NCI-H345 treated with DMSO at 0.1 percent for 48 hours (cell line): Measurements from ENCODE around the gene PPARG.

Experiments
- DNase-seq: peaks from one replicate; lab custom pipeline; 2025; ENCODE audit not compliant: unreplicated experiment; lab: John Stamatoyannopoulos, UW

The PPARG gene

DNA sequence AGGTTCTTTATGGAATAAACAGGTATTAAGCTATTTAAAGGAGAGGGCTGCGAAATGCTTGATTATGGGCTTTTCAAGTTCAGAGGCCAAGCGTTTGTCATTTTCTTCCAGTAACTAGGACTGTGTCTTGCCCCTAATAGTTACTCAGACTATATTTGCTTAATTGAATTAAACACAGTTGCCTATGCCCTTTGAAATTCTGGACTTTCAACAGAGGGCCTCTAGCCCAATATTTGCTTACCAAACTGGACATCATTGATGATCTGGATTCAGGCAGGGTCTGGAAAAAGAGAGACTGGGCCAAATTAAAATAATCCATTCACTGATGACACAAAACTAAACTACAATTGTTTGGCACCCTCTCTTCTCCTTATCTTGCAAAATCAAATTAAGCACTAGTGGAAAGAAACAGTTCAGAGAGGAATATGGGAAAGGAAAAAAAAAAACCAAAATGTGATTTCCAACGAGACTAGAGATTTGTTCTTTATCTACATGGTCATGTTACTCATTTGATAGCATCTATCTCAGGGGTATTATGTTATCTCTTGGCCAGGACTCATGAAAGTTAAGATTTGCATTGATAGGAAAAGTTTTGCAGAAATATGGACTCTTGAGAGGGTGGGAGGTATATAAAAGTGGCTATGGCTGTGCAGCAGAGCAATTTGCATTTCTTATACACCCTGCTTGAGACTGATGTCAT is 120.3 kb downstream of the PPARG start:
- no peak for DNase-seq

- DNase-seq = no peak
Measured at GRCh38 chr3:12409684-12410596, 121.1 kb downstream of the PPARG start.

DNA sequence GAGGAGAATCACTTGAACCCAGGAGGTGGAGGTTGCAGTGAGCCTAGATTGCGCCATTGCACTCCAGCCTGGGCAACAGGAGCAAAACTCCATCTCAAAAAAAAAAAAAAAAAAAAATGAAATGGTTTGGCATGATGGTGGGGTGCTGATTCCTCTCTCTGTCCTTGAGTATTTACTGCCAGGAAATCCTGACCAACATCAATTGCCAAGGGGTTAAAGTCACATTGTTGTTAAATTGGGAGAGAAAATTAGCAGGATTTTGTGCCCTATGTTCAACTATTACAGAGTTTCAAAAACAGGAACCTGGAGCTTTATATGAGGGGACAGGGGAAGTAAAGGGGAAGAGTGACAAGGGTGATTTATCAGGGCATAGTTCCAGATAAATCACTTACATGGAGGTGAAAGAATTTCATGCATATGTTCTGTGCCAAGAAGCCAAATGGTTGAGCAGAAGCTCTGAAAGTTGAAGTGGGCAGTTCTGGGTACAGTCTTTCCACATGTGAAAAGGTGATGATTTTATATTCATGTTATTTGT is 124.9 kb downstream of the PPARG start:
- DNase-seq = no peak

GRCh38 chr3:12415014-12415680 is 126.3 kb downstream of the PPARG start:
- no peak for DNase-seq

- no peak for DNase-seq
Measured at GRCh38 chr3:12416731-12417130, 127.9 kb downstream of the PPARG start.

DNA sequence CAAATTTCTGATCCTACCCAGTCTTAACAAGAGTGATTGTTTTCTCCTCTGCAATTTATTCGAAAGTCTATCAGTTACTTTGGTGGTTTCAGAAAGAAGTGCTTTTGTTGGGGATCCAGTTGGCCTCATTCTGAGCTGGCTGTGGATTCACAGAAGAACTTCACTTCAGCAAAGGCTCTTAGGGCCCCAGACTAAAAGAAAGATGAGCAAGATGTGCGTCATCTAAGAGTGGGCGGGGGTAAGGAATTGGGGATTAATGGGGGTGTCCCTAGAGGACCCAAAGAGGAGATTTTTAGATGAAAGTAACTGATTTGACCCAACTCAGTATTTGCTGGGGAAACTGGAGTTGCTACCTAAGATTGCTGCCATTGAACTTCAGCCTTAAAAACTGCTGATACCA is 131.5 kb downstream of the PPARG start:
- no peak for DNase-seq

DNA sequence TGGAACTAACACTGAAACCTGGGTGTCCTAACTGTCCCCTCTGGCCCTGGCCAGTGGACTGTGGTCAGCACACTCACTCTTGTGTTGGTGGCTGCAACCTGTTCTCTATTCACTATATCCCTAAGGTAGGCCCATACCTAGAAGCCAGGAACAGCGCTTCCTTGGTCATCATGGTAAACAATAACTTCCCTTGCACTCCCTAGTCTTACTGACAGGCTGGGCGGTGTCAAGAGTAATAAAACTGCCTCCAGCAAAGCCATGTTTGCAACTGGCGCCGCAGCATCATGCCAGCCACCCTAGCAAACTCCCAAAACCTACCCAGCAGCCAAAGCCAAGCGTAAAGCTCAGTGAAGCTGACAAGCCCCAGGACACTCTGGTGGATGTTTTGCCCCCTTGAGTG is 132.3 kb downstream of the PPARG start:
- no peak for DNase-seq

- no peak for DNase-seq
Measured at GRCh38 chr3:12423131-12423530, 134.3 kb downstream of the PPARG start.

DNA sequence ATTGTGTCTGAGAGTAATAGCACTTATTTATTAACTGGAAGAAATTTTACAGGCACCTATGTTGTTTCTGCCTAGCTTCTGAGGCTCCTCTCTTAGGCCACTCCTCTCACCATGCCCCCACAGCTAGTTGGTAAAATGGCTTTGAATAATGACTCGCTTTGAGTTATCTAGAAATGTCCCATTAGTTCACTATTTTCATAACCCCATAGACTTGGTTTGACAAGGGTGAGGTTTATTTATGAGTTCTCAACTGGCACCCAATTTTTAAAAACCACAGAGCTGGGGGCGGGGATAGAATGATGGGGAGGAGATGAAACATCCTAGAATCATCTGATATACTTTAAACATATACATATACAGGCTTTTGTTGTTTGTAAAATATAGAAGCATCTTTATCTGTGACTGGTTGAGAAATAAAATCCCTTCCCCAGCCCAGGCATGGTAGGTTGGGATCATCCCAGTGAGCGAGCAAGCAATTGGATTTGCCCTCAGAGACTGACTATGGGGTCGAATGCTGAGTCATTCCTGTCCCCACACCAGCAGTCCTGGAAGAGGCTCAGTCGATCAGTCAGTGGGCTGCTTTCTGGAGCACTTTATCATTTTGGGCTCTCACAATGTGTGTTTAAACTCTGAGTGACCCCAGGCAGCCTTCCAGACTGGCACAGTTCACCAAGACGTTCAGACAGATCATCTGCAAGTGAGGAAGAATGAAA is 135.2 kb downstream of the PPARG start:
- DNase-seq = no peak

- DNase-seq = no peak
Measured at GRCh38 chr3:12424635-12425319, 135.9 kb downstream of the PPARG start.

DNA sequence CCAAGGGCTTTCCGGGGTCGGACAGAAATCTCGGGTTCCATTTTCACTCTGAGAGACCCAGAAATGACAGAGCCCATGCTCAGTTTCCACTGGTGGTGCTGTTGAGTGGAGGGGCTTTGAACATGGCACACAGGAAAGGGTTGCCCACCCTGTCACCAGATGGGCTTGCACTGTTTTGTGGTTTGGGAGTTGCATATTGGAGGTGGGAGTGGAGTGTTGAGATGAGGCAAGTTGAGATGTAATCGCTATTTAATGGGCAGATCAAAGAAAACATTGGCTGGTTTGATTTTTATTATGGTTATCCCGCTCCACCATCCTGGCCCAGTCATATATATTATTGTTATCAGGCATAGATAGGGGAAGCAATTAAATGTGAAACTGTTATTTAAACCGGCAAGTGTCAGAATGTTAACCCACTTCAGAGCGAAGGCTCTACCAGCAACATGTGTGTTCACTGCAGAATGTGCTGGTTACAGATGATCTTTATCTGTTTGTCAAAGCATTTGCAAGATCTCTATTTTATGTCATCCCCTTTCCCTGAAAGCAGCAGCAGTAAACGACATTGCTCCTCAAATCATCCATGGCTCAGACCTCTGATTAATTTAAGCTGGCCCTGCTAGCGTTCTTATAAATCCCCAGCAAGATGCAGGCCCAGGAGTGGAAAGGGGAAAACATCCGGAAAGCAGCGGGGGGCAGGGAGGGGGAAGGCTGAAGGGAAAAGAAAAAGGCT is 137.1 kb downstream of the PPARG start:
- no peak for DNase-seq

GRCh38 chr3:12427551-12427950 is 138.7 kb downstream of the PPARG start:
- DNase-seq = no peak

DNA sequence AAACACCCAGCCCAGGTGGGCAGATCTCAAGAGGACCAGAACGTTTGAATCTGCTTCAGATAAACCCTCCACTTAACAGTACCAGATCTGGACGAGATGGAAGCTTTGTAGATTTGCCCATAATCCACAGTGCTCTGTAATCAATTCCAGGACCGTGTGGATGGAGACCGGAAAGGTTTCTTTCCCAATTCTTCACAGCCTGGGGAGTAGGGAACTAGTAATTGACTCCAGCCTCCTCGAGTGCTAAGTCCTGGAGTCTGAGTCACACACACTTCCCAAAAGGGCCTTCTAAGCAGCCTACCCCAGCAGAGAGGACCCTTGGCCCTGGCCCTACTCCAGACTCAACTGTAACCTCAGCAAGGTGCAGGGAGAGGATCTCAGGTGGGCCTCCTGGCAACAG is 139.3 kb downstream of the PPARG start:
- no peak for DNase-seq

DNA sequence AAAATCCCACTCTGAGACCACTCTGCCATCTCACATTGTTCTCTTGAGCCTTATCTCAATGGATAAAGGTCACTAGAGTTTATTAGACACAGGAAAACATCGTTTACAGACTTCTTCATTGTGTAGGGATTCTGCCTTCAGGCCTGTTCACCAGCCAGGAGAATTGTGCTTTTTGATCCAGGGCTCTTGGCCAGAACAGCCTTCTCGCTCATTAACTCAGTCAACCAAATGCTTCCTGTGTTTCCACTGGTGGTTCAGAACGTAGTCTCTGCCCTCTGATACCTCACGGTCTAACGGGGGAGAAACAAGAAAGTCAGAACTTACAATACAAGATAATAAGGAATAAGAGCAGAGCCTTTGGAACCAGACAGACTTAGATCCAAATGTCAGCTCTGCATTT is 141.2 kb downstream of the PPARG start:
- no peak for DNase-seq

GRCh38 chr3:12433823-12434222 is 145.0 kb downstream of the PPARG start:
- DNase-seq = no peak

GRCh38 chr3:12436514-12437220 is 147.8 kb downstream of the PPARG start:
- DNase-seq = no peak

GRCh38 chr3:12437221-12437605 is 148.3 kb downstream of the PPARG start:
- DNase-seq = no peak

DNA sequence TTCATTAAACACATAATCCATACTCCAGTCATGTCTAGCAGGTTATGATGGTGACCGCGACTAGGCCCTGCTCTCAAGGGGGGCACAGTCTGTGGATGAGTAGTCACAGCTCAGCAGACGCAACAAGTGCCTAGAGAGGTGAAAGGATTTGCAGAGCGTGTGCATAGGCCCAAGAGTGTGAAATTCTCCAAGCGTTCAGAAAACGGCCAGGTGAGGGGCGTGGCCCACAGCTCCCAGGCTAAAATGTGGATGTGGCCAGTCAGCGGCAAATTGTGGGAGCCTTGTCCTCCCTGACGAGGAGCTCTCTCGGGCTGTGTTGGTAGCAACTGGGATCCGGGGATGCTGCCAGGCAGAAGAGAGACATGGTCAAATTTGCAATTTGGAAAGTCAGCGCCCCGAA is 149.0 kb downstream of the PPARG start:
- no peak for DNase-seq

- DNase-seq = no peak
Measured at GRCh38 chr3:12438318-12438717, 149.4 kb downstream of the PPARG start.
